ENCODE results near the gene SLC17A1. TPM values are rescaled to one million over a fixed set of nuclear protein-coding genes. Genes with fewer than 3 reads are reported as not detected.

The SLC17A1 gene
- total and polyA plus RNA-seq, 10 of the 15 experiments (the other 5 are each of a cell fraction or from before 2014, with no cell fraction given): not detected

GRCh38 chr6:25769983-25770382 lies 61.9 kb downstream of the SLC17A1 start:
- WGBS (ENCODE audit: insufficient coverage, insufficient replicate concordance, low lambda C conversion rate, missing lambda C conversion rate): 97% methylated on average over 2 of the region's 2 CpGs
- no peaks in the 10 kb centered on the region for H3K36me3 ChIP-seq (ENCODE audit: control insufficient read depth in 2 of 2, insufficient read depth in 2 of 2, low read length in 1 of 2)
- no TSS peak for BruUV-seq (replicated peaks)
- DNase-seq (ENCODE audit: low read depth, low spot score) (no peak), FAIRE-seq (no peak), ATAC-seq (no peak)
- ChIA-PET SMC1A (ENCODE audit: uncharacterized antibody, unreplicated experiment) (no interaction called here), RAD21 (ENCODE audit: unreplicated experiment) (no interaction called here), POLR2A (no interaction called here), CTCF (no interaction called here)
- H3K4me2 ChIP-seq (ENCODE audit: control insufficient read depth, insufficient read depth): no peak overlapping the region
- H3K79me2 ChIP-seq (ENCODE audit: control insufficient read depth, insufficient read depth, low read length): no peaks in the 10 kb centered on the region
- no peak overlapping the region for H3K27ac ChIP-seq (ENCODE audit: control insufficient read depth, insufficient read depth)
- intact Hi-C loops (cut with micrococcal nuclease; ENCODE audit: unreplicated experiment): no loop called here
- H3K4me3 ChIP-seq: no peak overlapping the region
- H3K27me3 ChIP-seq (replicated peaks in 1 of 2; ENCODE audit: control insufficient read depth in 2 of 2, insufficient read depth in 2 of 2, low read length in 1 of 2): no peaks in the 10 kb centered on the region
- H3K4me1 ChIP-seq (ENCODE audit: control insufficient read depth, insufficient read depth, low read length): no peaks in the 10 kb centered on the region
- H4K20me1 ChIP-seq (ENCODE audit: control insufficient read depth, insufficient read depth): no peaks in the 10 kb centered on the region
- H3K9ac ChIP-seq (ENCODE audit: control insufficient read depth, insufficient read depth, low read length): no peak overlapping the region
- in situ Hi-C loops (cut with MboI): no loop called here
- no peak overlapping the region for H2AFZ ChIP-seq (ENCODE audit: control insufficient read depth, low read depth, low read length)
- no peaks in the 10 kb centered on the region for H3K9me3 ChIP-seq (replicated peaks; ENCODE audit: control insufficient read depth, insufficient read depth, low read length)
- TF ChIP-seq NR2F1 (conservative IDR thresholded peaks at IDR 0.05): no peak
- no peak for TF ChIP-seq TBL1XR1 (IDR thresholded peaks at IDR 0.05; ENCODE audit: low read depth, low read length)
- TF ChIP-seq CTCF (IDR thresholded peaks at IDR 0.05 in 2 of 3, conservative IDR thresholded peaks at IDR 0.05 in 1 of 3; ENCODE audit: control insufficient read depth in 2 of 3, extremely low read depth in 1 of 3, insufficient read depth in 1 of 3, low read depth in 3 of 3, low read length in 3 of 3): no peak
- TF ChIP-seq, protein P1, sequence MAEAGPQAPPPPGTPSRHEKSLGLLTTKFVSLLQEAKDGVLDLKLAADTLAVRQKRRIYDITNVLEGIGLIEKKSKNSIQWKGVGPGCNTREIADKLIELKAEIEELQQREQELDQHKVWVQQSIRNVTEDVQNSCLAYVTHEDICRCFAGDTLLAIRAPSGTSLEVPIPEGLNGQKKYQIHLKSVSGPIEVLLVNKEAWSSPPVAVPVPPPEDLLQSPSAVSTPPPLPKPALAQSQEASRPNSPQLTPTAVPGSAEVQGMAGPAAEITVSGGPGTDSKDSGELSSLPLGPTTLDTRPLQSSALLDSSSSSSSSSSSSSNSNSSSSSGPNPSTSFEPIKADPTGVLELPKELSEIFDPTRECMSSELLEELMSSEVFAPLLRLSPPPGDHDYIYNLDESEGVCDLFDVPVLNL (IDR thresholded peaks at IDR 0.05; ENCODE audit: low read depth, low read length): no peak
- no peak for TF ChIP-seq CBFB (IDR thresholded peaks at IDR 0.05; ENCODE audit: low read depth)
- no peak for TF ChIP-seq SUPT20H (IDR thresholded peaks at IDR 0.05; ENCODE audit: borderline replicate concordance, control insufficient read depth, low read depth, low read length)
- no peak for TF ChIP-seq IKZF2 (IDR thresholded peaks at IDR 0.05)
- TF ChIP-seq ZNF384 (IDR thresholded peaks at IDR 0.05; ENCODE audit: borderline replicate concordance, low read depth, low read length): no peak
- no peak for TF ChIP-seq WRNIP1 (IDR thresholded peaks at IDR 0.05; ENCODE audit: borderline replicate concordance, low read depth, low read length)
- no peak for TF ChIP-seq MXI1 (IDR thresholded peaks at IDR 0.05; ENCODE audit: low read depth, low read length)
- no peak for TF ChIP-seq KLF5 (IDR thresholded peaks at IDR 0.05; ENCODE audit: partially characterized antibody)
- TF ChIP-seq CUX1 (IDR thresholded peaks at IDR 0.05; ENCODE audit: insufficient replicate concordance, low read depth, low read length): no peak
- no peak for TF ChIP-seq TCF7 (IDR thresholded peaks at IDR 0.05; ENCODE audit: borderline replicate concordance)
- TF ChIP-seq, protein P2, sequence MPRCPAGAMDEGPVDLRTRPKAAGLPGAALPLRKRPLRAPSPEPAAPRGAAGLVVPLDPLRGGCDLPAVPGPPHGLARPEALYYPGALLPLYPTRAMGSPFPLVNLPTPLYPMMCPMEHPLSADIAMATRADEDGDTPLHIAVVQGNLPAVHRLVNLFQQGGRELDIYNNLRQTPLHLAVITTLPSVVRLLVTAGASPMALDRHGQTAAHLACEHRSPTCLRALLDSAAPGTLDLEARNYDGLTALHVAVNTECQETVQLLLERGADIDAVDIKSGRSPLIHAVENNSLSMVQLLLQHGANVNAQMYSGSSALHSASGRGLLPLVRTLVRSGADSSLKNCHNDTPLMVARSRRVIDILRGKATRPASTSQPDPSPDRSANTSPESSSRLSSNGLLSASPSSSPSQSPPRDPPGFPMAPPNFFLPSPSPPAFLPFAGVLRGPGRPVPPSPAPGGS (IDR thresholded peaks at IDR 0.05; ENCODE audit: borderline replicate concordance, insufficient read depth, low read depth, low read length, poor library complexity, severe bottlenecking): no peak

Data from GM12878 (cell line).